Gastrocnemius medialis (tissue), 4 donors: ENCODE measurements around the gene PLD5. TPM values are rescaled to one million over a fixed set of nuclear protein-coding genes. Genes with fewer than 3 reads are reported as not detected.

Experiments
- ATAC-seq, 2 donors: fragments of 150-250 bp; one replicate each; pipeline ENCODE4 v1.9.1; 2016
- DNase-seq, 2 donors: peaks; one replicate each; pipeline ENCODE4 v3.0.0-alpha.2; 2019
- H3K27ac ChIP-seq, 4 donors: fragments of 200-600 bp; sonication (generic); 1 replicate in 1 of 4; 2 replicates in 3 of 4; pipeline ENCODE4 v1.5.1; 2016 to 2018; ENCODE audit warnings: mild to moderate bottlenecking in 2 of 4, moderate library complexity in 1 of 4
- H3K27me3 ChIP-seq, 3 donors: fragments of 200-600 bp; sonication (generic) in 2 of 3; 1 replicate in 1 of 3; 2 replicates in 2 of 3; pipeline versions ENCODE4 v1.5.1 to v1.6.0; 2016 to 2019; ENCODE audit warnings: mild to moderate bottlenecking in 1 of 3, moderate library complexity in 1 of 3
- H3K36me3 ChIP-seq, 2 donors: fragments of 200-600 bp; sonication (generic) in 1 of 2; one replicate each; pipeline ENCODE4 v1.5.1; 2017 to 2018
- H3K4me1 ChIP-seq, 2 donors: fragments of 200-600 bp; sonication (generic) in 1 of 2; one replicate each; pipeline ENCODE4 v1.5.1; 2016 to 2017; ENCODE audit warnings: mild to moderate bottlenecking in 2 of 2
- H3K4me3 ChIP-seq, 4 donors: fragments of 200-600 bp; sonication (generic) in 3 of 4; 1 replicate in 1 of 4; 2 replicates in 3 of 4; pipeline ENCODE4 v1.5.1; 2016 to 2019; ENCODE audit warnings: mild to moderate bottlenecking in 2 of 4
- H3K9me3 ChIP-seq, 3 donors: fragments of 200-600 bp; sonication (generic) in 2 of 3; 1 replicate in 1 of 3; 2 replicates in 2 of 3; pipeline ENCODE4 v1.5.1; 2016 to 2019
- CTCF ChIP-seq, 5 experiments: fragments of 450-650 bp in 3 of 5; fragments of 200-600 bp in 2 of 5; sonication (generic) in 2 of 5; IDR thresholded peaks in 4 of 5; conservative IDR thresholded peaks in 1 of 5; 1 replicate in 4 of 5; 2 replicates in 1 of 5; pipeline ENCODE4 v1.5.1; 2016 to 2019; ENCODE audit warnings: antibody characterized with exemption in 5 of 5, mild to moderate bottlenecking in 3 of 5, moderate library complexity in 3 of 5
- POLR2A ChIP-seq, 2 donors: fragments of 450-650 bp; IDR thresholded peaks; one replicate each; pipeline ENCODE4 v1.6.1; 2017; ENCODE audit warnings: antibody characterized with exemption in 2 of 2, mild to moderate bottlenecking in 2 of 2, moderate library complexity in 2 of 2
- in situ Hi-C, 4 donors: fragments of 200-750 bp; cut with MboI; loops; one replicate each; pipeline versions ENCODE4 v1.15.0 to v1.8.0; 2017; ENCODE audit warnings: low sequenced_read_pairs in 4 of 4
- intact Hi-C: fragments of 100-400 bp; cut with DNase I; formaldehyde crosslinking; loops from one replicate; pipeline ENCODE4 v1.15.1; 2023; ENCODE audit warnings: low total_unique reads
- total RNA-seq, 4 donors: library from RNA; depleted of rRNA; stranded (reverse); fragments of >200 nt; gene quantifications; one replicate each; pipeline versions ENCODE4 v1.1.0 to v1.2.3, GENCODE V29; 2016

Gene PLD5
- total RNA-seq, 4 donors from 2014 or later, result 0.04 TPM; not detected in 3

- no peak overlapping the region for H3K4me3 ChIP-seq
- no peaks in the 10 kb centered on the region for H3K4me1 ChIP-seq
- intact Hi-C loops, result no loop called here
- in situ Hi-C loops, result no loop called here
- DNase-seq (no peak), ATAC-seq (no peak)
- no peaks in the 10 kb centered on the region for H3K9me3 ChIP-seq
- H3K27ac ChIP-seq, result no peak overlapping the region
- TF ChIP-seq POLR2A (IDR thresholded peaks at IDR 0.05) (no peak), CTCF (IDR thresholded peaks at IDR 0.05 in 4 of 5, conservative IDR thresholded peaks at IDR 0.05 in 1 of 5) (no peak)
- H3K36me3 ChIP-seq, result no peaks in the 10 kb centered on the region
- H3K27me3 ChIP-seq, result no peaks in the 10 kb centered on the region
Observed at GRCh38 chr1:242146652-242147051, 377.8 kb downstream of the PLD5 start.

GRCh38 chr1:242140836-242141235 is 383.7 kb downstream of the PLD5 start:
- intact Hi-C loops, result no loop called here
- no peaks in the 10 kb centered on the region for H3K27me3 ChIP-seq
- TF ChIP-seq POLR2A (IDR thresholded peaks at IDR 0.05) (no peak), CTCF (IDR thresholded peaks at IDR 0.05 in 4 of 5, conservative IDR thresholded peaks at IDR 0.05 in 1 of 5) (no peak)
- in situ Hi-C loops, result no loop called here
- no peaks in the 10 kb centered on the region for H3K4me1 ChIP-seq
- H3K36me3 ChIP-seq, result no peaks in the 10 kb centered on the region
- H3K9me3 ChIP-seq, result no peaks in the 10 kb centered on the region
- ATAC-seq (no peak), DNase-seq (no peak)
- H3K27ac ChIP-seq, result no peak overlapping the region
- H3K4me3 ChIP-seq, result no peak overlapping the region

- TF ChIP-seq CTCF (IDR thresholded peaks at IDR 0.05 in 4 of 5, conservative IDR thresholded peaks at IDR 0.05 in 1 of 5) (no peak), POLR2A (IDR thresholded peaks at IDR 0.05) (no peak)
- intact Hi-C loops, result no loop called here
- Histone ChIP-seq H3K27me3 (no peaks in the 10 kb centered on the region), H3K9me3 (no peaks in the 10 kb centered on the region), H3K4me3 (no peak overlapping the region), H3K4me1 (no peaks in the 10 kb centered on the region), H3K27ac (no peak overlapping the region), H3K36me3 (no peaks in the 10 kb centered on the region)
- in situ Hi-C loops, result no loop called here
- no peak for ATAC-seq
- DNase-seq, result no peak
Observed at GRCh38 chr1:242139986-242140385, 384.5 kb downstream of the PLD5 start.

- H3K4me1 ChIP-seq, result no peaks in the 10 kb centered on the region
- no peak overlapping the region for H3K27ac ChIP-seq
- intact Hi-C loops, result no loop called here
- DNase-seq (no peak), ATAC-seq (no peak)
- no peaks in the 10 kb centered on the region for H3K9me3 ChIP-seq
- H3K4me3 ChIP-seq, result no peak overlapping the region
- in situ Hi-C loops, result no loop called here
- no peaks in the 10 kb centered on the region for H3K27me3 ChIP-seq
- TF ChIP-seq CTCF (IDR thresholded peaks at IDR 0.05 in 4 of 5, conservative IDR thresholded peaks at IDR 0.05 in 1 of 5) (no peak), POLR2A (IDR thresholded peaks at IDR 0.05) (no peak)
- no peaks in the 10 kb centered on the region for H3K36me3 ChIP-seq
Observed at GRCh38 chr1:242139442-242139841, 385.1 kb downstream of the PLD5 start.

GRCh38 chr1:242133796-242134195 is 390.7 kb downstream of the PLD5 start:
- TF ChIP-seq CTCF (IDR thresholded peaks at IDR 0.05 in 4 of 5, conservative IDR thresholded peaks at IDR 0.05 in 1 of 5) (no peak), POLR2A (IDR thresholded peaks at IDR 0.05) (no peak)
- no peak for ATAC-seq
- Histone ChIP-seq H3K36me3 (no peaks in the 10 kb centered on the region), H3K4me3 (no peak overlapping the region), H3K4me1 (no peaks in the 10 kb centered on the region), H3K9me3 (no peaks in the 10 kb centered on the region), H3K27me3 (no peaks in the 10 kb centered on the region), H3K27ac (no peak overlapping the region)
- in situ Hi-C loops, result no loop called here
- DNase-seq, result no peak
- intact Hi-C loops, result no loop called here
